ENCODE measurements around the gene OBI1.

OBI1 gene

DNA sequence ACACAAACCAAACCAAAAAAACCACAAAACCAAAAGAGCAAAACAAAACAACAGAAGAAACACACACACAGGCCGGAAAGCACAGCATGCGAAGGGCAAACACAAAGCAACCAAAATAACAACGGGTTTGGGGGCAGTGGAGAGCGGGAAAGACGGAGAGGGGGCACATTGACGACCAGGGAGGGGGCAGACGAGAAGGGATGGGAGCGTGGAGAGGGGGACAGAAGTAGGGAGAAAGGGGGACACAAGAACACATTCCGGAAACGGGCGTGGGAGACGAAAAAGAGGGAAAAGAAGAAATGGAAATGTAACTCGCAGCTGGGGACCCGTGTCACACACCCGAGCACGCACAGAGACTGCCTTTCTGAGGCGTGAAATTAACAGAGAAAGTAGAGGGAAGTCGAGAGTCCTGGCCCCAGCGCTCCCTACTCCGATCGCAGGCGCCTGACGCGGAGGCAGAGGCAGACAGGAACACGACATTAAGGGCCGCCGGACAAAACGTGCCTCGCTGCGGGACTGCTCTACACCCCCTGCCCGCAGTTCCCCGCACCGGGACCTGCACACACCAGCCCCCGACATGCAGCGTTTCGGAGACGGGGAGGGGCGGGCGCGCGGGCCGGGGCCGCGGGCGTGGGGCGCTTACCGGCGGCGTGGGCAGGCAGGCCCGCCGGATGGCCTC is 56.3 kb downstream of the OBI1 start:
- DNase-seq: no peak

DNA sequence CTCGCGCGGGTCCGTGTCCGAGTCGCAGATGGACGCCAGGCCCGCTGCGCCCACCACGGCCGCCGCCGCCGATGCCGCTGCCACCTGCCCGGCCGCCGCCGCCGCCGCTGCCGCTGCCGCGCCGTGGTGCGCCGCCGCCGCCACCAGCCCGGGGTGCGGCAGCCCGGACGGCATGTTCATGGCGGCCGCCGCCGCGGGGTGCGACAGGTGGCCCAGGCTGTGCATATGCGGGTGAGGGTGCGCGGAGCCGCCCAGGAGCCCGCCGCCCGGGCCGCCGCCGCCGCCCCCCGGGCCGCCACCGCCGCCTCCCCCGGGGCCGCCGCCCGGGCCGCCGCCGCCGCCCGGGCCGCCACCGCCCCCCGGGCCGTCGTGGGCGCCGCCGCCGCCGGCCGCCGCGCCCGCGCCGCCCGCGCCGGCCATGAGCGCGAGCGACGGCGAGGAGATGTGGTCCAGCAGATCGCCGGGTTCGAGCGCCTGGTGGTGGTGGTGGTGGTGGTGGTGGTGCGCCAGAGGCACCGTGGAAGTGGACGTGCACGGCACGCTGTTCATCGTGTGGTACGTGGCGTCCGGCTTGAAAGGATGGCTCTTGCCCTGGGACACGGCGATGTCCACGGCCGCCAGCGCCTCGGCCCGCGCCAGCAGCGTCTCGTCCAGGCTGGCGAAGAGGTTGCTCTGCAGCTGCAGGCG is 56.9 kb downstream of the OBI1 start:
- DNase-seq: no peak

DNA sequence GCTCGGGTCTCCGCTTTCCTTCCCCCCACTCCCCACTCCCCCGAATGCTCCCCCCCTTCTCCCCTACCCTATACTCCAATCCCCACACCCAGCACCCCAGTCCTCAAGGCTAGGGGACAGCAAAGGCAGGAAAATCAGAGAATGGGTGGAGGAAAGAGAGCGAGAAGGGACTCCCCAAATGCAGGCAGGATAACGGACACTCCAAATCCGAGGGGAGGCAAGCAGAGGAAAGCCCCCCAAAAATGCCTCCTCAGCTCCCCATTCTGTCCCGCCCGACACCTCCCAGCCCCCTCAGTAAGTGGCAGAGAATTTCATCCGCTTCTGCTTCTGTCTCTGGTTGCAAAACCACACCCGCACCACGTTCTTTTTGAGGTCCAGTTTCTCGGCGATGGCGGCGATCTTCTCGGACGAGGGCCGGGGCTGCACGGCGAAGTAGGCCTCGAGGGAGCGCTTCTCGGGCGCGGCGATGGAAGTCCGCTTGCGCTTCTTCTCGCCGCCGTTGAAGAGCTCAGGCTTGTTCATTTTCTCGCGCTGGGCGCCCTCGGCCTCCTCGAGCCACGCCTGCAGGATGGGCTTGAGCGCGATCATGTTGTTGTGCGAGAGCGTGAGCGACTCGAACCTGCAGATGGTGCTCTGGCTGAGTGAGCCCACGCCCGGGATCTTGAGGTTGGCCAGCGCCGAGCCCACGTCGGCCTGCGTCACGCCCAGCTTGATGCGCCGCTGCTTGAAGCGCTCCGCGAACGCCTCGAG is 57.7 kb downstream of the OBI1 start:
- no peak for DNase-seq

DNA sequence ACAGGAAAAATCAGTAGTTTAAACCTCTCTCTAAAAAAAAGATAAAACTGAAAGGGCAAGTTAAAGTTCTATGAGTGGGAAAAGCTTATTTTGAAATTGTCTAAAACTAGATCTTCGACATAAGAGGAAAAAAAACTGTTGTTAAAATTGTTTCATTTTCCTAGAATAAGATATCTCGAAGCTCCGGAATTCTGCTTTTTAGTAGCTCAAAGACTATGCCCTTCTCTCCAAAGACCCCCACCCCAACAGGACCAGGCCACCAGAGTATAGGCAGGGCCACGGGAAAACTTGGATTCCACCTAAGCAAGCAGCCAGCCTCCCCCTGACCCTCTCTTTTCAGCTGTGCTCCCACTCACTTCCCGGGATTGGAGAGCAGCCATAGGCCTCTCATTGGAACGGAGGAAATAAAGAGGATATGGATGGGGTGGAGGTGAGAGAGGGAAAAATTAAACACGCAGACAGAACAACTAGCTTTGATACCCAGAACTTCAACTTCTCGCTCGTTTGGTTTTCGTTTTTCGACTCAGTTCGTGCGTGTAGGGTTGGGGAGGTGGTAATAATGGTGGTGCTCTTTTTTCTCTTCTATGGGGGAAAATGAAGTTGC is 58.6 kb downstream of the OBI1 start:
- no peak for DNase-seq

DNA sequence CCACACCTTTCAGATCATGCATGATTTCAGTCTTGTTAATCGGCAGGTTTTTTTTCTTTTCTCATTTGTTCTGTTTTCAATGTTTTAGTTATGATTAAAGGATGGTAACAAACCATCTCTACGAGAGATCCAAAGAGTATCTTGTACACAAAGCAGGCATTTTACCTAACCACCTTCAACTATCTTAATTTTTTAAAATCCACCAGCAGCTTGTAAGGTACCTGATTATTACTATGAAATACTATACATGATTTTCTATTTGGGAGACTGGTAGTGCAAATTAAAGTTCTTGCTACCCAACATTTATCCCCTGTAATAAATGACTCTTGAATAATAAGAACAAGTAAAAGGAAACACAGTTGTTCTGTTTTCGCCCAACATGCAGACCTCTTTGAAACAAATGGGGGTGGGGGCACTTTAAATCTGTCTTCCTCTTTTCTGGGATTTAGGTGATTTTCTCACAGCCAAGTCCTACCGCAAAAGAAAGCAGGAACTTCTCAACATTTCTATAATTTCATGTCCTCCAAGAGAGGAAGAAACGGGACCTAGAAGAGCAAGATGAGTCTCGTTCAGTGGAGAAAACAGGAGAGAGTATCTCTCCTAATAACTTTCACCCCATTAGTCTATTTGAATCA is 59.2 kb downstream of the OBI1 start:
- DNase-seq: peak; percentile 36 to 47

DNA sequence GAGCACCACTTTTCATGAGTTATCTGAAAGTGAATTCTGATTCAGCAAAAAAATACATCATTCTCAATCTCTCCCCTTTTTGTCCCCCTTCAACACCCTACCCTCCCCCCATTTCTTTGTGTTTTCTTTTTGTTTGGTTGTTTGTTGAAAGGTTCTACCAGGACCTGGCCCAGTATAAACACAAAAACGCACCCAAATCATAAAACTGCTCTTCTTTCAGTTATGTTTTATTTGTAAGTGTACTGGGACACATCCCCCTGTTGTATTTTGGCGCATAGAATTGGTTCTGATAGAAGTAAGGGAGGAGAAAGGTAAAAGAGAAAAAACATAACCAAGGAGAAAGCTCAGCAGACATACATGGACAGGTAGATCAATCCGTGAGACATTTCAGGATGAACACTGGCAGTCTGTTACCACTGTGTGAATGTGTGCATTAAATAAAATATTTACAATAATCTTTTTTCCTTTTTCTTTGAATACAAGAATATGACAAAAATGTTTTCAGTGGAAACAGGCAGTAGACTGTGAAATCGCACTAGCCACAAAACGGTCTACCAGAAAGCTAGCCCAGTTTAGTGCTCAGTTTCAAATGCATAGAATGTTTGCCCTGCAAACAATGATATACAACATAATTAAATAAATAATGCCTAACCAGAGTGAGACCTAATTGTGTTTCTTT is 59.9 kb downstream of the OBI1 start:
- DNase-seq: no peak

DNA sequence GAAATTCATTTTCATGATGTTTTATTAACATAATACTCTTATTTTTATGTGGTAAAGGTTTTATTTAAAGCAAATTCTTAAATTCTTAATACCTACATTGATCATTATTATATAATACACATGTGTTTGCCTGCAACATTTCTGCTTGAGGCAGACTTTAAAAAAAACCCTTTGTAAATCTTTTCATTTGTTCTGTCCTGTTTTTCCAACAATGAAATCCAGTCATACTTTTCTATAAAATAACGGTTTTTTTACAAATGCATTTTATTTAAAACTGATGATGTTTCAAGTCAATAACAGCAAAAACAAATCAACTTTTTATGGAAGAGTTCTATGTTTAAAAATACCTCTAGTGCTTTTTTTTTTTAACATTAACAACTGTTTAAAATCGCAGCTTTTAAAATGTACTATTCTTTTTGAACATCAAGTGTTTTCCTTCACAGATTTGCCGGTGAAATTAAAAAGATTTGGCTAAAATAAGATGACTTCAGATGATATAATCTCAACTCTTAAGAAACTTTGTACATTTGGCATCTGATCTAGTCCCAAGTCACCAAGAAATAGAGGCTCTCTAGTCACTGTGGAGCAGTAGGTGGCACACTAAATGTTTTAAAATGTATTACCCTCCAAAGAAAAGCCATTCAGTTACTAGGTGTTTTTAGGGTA is 60.7 kb downstream of the OBI1 start:
- DNase-seq: no peak

DNA sequence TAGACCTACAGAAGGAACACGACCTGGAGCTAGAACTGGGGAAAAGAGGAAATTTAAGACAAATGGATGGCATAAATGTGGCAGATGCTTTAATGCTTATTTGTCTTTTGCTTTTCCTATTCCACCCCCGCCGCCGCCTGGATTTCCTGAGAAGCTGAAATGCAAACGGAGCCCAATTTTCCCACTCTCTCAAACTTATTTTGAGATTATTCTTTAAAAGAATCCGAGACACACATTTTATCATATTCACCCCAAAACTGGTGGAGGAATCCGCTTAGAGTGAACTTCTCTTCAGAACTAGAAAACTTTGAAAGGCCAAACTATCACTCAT is 61.4 kb downstream of the OBI1 start:
- no peak for DNase-seq

DNA sequence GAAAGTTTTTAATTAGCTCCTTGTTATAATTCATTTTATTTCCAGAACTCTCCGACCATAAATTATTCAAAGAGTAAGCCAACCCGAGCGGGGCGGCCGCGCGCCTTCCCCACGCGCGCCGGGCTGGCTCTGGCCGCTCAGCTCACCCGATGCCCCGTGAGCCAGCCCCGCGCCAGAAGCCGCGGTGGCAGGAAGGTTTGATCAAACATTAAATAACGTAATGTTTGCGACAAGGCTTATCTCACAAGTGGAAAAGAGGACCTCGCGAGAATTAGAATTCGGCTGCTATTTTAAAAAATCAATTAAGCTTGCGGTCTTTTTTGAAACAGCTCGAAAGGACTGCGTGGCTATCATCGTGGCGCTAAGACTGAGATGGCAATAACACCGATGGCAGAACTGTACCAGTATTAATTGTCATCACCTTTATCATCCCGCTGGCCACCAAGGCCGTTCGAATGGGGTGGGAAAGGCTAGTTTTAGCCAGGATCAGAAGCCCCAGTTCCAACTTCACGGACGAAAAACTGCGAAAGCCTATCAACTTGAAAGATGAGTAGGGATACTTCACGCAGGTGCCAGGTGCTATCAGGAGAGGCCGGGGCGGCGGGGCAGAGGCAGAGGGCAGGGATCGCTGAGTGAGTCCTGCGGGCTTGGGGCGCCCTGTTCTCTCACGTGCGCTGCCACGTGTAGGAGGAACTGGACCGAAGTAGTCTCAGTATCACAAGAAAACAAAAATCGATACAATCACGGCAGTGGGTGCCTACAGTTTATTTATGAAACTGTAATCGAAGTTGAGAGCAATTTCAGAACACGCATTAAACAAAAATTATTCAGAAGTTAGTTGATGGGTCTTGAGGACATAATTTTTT is 62.0 kb downstream of the OBI1 start:
- DNase-seq: no peak

DNA sequence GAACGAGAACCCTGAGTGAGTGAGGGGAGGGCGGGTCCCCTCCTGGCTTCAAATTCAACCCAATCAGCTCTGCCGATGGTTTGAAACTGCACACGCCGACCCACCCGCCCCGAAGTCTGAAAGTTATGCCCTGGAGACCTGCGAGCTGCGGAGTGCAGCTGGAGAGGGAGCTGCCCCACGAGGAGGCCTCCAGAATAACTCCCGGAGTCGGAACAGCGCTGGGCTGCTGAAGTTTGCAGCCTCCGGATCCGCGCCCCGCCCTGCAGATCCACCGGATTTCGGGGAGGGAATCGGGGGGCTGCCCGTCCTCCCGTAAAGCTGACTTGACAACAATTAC is 62.6 kb downstream of the OBI1 start:
- no peak for DNase-seq

DNA sequence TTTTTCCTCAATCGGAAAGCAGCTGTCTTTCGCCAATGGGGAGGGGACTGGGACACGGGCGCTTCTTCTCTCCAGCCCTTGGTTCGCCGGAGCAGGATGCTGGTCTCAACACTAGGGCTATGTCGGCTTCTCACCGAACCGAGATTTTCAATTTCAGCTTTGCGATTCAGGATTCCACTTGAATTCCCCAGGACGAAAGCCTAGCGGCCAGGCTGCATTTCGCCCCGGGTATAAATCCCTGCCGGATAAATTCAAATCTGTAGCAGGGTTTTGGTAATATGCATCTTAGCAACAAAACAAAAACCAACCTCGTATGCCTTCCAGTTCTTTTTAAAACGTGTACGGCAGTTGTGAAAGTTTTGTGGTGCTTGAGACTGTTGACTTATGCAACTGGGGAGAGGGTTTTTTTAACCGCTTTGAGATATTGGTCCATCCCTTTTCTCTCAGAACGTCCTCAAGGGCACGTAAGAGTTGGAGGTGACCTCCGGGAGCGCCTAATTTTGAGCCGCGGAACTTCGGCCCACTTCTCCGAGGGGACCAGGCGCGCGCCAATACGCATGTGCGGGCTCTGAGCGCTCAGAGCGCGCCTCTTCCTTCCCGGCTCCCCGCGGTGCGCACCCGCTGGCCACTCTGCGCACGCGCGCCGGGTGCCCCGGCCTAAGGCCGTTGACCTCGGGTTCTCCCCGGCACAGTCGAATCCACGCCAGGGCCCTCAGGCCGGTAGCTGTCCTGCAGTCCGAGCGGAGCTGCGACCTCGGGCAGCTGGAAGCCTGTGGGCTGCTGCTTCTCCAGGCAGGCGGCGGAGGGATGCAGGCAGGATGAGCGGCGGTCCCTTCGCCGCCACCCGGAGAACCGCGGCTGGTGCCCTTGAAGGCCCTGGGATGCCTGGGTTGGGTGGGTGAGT is 63.2 kb downstream of the OBI1 start:
- DNase-seq: no peak

DNA sequence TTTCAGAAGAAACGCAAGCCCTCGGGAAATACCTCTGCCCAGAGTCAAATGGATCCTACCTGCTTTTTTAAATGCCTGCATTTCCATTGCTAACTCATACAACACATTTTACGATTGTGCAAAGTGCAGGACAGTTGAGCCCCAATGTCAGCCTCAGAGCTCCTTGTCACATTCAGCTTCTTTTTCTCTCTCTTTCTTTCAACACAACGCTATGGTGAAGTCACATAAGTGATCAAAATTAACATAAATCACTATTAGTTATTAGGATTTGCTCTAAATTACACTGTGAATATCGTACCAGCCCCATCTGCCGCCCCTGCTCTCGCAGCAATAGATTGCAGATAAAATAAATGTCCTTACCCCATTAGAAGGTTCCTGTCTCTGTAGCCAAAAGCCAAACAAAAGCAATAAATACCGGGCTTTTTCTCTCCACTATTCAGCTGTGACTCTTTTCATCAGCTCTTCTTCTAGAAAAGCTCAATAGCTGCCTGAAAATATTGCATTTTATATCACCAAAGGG is 64.4 kb downstream of the OBI1 start:
- DNase-seq: no peak

DNA sequence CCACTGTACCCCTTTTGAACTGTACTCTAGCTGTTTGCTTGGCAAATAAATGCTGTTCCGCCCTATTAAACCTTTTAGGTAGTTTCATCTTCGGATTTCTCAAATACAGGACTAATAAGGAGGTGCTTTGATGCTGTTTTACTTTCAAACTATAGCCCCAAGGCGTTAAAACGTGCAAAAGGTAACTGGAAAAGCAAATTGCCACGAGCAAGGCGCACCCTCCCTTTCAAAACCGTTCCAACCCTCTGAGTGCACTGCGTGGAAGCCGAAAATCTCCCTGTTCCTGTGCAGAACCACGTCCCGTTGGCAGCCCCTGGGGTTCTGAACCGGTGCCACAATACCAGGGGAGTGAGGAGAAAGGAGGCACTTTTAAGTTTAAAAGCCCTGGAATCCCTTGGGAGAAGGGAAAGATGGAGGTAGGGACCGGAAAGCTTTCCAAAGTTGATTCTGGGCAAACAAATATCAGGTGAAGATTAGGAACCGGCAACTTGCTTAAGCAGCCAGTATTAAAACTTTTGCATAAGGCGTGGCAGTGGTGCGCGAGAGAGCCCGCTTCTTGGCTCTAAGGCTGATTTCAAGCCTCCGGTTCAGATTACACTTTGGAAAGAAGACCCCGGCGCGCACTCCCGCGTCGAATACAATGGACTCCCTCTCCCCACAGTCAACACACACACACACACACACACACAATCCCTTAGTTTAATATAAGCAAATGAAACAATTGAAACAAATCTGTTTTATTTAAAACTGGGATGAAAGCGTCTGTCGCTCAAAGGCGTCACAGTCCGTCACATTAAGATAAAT is 65.1 kb downstream of the OBI1 start:
- no peak for DNase-seq

DNA sequence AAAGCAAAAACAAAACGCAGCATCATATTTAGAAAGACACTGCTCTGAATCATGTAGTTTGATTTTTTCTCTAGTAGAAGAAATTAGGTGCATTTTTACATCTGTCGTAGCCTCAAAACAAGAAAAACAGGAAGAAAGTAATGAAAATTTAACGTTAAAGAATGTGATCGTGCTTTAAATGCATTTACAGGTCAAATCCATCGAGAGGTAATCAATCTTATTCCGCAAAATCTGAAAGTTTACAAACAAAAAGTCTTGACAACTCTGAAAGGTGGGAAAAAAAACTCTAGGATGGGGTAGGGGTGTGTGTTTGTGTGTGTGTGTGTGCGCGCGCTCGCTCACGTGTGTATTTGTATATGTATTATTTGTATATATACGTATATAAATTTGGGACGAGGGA is 65.8 kb downstream of the OBI1 start:
- DNase-seq: no peak

DNA sequence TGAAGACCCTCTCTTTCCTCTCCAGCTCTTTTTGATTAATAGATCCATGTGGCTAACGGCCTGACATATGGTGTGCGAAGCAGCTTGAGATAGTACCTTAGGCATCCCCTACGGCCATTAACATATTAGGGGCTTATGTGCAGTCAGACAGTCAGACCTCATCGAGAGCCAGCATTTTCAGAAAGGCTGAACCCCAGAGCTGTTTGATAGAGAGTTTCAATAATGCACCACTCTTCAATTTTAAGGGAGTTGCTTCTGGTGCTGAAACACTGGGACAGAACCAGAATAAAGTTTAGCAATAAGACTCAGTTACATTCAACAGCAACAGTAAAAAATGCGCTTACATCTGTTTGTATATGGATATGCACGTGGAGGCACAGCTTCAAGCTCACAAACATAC is 66.4 kb downstream of the OBI1 start:
- no peak for DNase-seq

DNA sequence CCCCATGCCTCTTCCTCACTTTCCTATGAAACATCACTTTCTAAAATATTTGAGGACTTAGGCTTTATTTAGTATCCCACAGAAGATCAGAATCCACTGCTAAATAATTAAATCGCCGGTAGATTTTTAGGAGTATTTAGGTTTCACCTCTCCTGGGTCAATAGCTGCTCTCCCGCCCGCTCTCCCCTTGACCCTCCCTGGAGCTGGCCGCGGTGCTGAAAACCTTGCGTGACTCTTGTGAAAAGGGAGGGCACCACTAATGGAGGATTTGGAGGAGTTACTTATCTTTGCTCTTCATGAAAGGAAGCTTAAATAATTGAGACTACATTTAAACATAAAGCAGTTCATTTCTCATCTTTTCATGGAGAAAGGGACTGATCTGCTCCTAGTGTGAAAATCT is 69.7 kb downstream of the OBI1 start:
- peak; percentile 40 to 41 for DNase-seq

DNA sequence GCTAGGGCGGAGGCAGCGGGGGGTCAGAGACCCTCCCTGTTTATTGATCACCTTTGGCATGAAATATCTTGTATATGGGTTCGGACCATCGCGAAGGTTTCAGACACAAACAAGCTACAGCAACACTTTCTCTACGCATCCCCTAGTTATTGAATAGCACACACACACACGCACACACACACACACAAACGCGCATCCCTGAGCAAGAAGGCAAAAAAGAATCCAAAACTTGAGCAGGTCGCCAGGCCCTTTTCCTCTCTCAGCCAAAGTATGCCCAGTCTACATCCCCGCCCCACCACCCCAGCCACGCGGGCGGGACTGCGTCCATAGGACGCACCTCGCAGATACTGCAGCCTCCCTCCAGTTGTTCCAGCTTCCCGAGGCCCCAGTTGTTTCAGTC is 71.6 kb downstream of the OBI1 start:
- DNase-seq: no peak

DNA sequence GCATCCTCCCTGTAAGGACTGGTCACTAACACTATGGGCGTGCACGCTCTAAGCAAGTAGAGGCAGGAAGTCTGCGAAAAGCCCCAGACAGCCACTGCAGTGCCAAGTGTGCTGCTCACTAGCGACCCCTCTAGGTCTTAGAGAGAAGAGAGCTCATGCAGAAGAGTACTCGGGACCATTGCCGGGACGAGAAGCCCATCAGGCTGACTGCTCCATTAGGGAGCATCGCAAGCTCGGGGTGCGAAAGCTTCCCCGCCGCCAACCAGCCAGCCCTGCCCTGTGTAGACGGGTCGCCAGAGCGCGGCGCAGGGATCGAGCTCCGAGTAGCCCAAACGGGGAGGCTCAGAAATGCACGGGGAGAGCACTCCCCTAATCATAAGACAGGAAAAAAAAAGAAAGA is 72.2 kb downstream of the OBI1 start:
- DNase-seq: no peak

DNA sequence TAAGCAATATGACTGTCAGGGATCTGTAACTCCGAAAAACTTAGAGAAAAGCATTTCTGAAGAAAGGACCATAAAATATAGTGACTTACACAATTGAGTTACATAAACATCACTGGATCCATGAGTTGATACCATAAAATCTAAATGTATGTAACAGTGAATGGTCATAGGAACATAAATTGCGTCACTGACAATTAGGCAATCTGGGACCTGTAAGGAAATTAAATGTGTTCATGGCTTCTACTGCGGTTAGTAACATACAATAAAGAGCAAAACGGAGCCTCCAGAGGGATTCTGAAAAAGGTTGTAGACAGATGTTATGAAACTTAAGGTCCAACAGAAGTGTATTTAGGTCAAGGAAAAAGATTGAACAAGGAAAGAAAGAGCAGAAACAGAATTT is 82.7 kb downstream of the OBI1 start:
- DNase-seq: peak; percentile 91 to 94
